ENCODE measurements around the gene OTOP2.

The OTOP2 gene

DNA sequence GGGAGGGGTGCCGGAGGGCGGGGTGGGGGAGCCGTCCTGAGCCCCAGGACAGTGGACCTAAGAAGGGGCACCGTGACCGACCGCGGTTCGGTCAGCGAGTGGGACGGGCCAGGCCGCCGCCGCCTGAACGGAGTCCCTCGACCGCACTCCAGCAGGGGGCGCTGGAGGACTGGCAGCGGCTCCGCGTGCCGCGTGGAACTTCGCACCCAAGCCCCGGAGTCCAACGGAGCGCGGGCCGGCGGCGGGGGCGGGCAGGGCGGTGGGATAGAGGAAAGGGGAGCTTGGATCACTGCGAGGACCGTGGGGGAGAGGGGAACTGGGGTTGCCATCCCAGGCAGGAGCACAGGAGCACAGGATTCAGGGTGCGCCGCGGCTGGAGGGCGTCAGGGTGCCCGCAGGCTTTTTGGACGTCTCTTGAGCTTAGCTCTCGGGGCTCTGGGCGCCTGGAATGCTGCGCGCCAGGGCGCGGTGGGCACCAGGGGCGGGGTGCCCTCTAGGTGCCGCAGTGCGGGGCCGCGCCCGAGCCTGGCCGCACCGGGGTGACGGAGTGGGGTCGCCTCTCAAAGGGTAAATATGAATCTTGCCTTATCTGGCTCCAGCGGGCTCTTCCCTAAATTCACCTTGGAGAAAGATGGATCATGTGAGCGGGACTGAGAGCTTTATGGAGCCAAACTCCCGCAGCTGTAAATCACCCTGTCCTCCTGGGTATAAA lies 379 bp upstream of the OTOP2 start:
- no peaks in the 10 kb centered on the region for H3K9me3 Mint-ChIP-seq
- H3K4me3 Mint-ChIP-seq = no peak overlapping the region
- CTCF ChIA-PET = interaction anchor here (2.0 to 11.0 kb wide), 2 partner anchors 10 to 36 kb away, joined by 6 to 152 read pairs; no protein-coding TSS in a partner anchor
- peaks cover 5% of the 10 kb centered on the region for H3K4me1 Mint-ChIP-seq
- H3K36me3 Mint-ChIP-seq = no peaks in the 10 kb centered on the region
- no peak overlapping the region for H3K27ac Mint-ChIP-seq
- peaks cover 100% of the 10 kb centered on the region for H3K27me3 Mint-ChIP-seq
- peak; percentile 81 for DNase-seq

DNA sequence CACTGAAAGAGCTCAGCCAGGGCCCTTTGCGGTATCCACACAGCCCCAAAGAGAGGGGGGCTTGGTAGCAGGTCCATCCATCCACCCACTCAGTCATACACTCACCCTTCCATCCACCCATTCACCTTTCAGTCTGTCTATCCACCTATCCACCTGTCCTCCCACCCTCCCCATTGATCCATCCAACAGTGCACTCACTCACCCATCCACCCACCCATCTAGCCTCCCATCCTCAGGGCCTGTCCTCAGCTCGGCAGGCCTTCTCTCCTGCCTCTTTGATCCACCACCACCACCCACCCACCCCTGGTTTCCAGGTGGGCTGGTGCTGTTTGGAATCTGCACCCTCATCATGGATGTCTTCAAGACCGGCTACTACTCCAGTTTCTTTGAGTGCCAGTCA lies 1.2 kb downstream of the OTOP2 start:
- Mint-ChIP-seq H3K36me3 (no peaks in the 10 kb centered on the region), H3K4me1 (peaks cover 5% of the 10 kb centered on the region), H3K27ac (no peak overlapping the region), H3K9me3 (no peaks in the 10 kb centered on the region), H3K27me3 (peaks cover 98% of the 10 kb centered on the region), H3K4me3 (no peak overlapping the region)
- no peak for DNase-seq
- CTCF ChIA-PET = interaction anchor here (1.0 to 11.0 kb wide), 3 partner anchors 8 to 34 kb away, joined by 4 to 152 read pairs (median 6); no protein-coding TSS in a partner anchor

DNA sequence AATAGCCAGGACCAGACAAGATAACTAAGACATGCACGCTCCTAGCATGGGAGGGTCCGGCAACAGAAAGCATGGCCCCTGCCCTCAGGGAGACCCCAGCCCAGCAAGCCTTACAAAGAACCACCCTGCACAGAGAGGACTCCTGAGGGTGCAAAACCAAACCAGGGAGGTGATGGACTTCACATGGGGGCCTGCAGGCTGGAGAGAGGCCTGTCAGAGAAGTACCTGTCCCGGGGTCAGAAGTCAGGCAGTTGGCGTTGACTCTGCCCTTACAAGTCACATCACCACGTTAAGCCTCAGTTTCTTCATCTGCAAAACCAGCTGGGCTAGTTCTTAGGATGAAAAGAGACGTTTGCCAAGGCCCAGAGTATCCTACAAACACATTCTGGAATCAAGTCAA lies 4.7 kb downstream of the OTOP2 start:
- H3K27ac Mint-ChIP-seq = no peak overlapping the region
- CTCF ChIA-PET = interaction anchor here (0.6 to 11.0 kb wide), 2 partner anchors 31 to 71 kb away, joined by 4 to 152 read pairs; no protein-coding TSS in a partner anchor

DNA sequence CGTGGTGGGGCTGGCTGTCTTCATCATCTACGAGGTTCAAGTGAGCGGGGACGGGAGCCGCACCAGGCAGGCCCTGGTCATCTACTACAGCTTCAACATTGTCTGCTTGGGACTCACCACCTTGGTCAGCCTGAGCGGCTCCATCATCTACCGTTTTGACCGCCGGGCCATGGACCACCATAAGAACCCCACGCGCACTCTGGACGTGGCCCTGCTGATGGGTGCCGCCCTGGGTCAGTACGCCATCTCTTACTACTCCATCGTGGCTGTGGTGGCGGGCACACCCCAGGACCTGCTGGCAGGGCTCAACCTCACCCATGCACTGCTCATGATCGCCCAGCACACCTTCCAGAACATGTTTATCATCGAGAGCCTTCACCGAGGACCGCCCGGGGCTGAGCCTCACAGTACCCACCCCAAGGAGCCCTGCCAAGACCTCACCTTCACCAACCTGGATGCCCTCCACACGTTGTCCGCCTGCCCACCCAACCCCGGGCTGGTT lies 6.5 kb downstream of the OTOP2 start:
- peak overlapping the region; percentile 74 for H3K27ac Mint-ChIP-seq
- CTCF ChIA-PET = no interaction called here
- H3K27me3 Mint-ChIP-seq = peaks cover 97% of the 10 kb centered on the region

More for the DNA sequence above, 4.7 kb downstream of the OTOP2 start:
- Mint-ChIP-seq H3K36me3 (no peaks in the 10 kb centered on the region), H3K9me3 (no peaks in the 10 kb centered on the region), H3K27me3 (peaks cover 97% of the 10 kb centered on the region), H3K4me3 (no peak overlapping the region), H3K4me1 (peaks cover 5% of the 10 kb centered on the region)
- no peak for DNase-seq

DNA sequence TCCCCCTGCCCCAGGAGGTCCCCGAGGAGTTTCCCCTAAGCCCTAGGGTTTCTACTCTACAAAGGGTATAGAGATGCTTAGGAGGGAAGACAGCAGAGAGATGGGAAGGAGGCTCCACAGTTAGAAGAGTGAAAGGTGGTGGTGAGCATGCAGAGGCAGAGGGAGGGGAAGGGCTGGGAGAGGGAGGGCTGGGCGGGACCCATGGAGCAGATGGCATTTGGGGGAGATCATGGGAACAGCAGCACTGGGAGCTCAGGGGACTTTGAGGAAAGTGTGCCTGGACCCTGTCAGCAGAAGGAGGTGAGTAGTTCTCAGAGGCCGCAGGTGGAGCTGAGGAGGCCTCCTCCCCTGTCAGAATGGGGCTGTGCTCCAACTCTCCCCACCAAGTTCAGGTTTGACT lies 11.0 kb downstream of the OTOP2 start:
- no peaks in the 10 kb centered on the region for H3K4me1 Mint-ChIP-seq
- peaks cover 98% of the 10 kb centered on the region for H3K27me3 Mint-ChIP-seq
- no peak overlapping the region for H3K27ac Mint-ChIP-seq
- DNase-seq = no peak
- H3K9me3 Mint-ChIP-seq = no peaks in the 10 kb centered on the region
- CTCF ChIA-PET = no interaction called here
- no peaks in the 10 kb centered on the region for H3K36me3 Mint-ChIP-seq
- no peak overlapping the region for H3K4me3 Mint-ChIP-seq

More for the DNA sequence above, 6.5 kb downstream of the OTOP2 start:
- no peaks in the 10 kb centered on the region for H3K4me1 Mint-ChIP-seq
- H3K36me3 Mint-ChIP-seq = no peaks in the 10 kb centered on the region
- H3K9me3 Mint-ChIP-seq = no peaks in the 10 kb centered on the region
- no peak for DNase-seq
- H3K4me3 Mint-ChIP-seq = no peak overlapping the region

DNA sequence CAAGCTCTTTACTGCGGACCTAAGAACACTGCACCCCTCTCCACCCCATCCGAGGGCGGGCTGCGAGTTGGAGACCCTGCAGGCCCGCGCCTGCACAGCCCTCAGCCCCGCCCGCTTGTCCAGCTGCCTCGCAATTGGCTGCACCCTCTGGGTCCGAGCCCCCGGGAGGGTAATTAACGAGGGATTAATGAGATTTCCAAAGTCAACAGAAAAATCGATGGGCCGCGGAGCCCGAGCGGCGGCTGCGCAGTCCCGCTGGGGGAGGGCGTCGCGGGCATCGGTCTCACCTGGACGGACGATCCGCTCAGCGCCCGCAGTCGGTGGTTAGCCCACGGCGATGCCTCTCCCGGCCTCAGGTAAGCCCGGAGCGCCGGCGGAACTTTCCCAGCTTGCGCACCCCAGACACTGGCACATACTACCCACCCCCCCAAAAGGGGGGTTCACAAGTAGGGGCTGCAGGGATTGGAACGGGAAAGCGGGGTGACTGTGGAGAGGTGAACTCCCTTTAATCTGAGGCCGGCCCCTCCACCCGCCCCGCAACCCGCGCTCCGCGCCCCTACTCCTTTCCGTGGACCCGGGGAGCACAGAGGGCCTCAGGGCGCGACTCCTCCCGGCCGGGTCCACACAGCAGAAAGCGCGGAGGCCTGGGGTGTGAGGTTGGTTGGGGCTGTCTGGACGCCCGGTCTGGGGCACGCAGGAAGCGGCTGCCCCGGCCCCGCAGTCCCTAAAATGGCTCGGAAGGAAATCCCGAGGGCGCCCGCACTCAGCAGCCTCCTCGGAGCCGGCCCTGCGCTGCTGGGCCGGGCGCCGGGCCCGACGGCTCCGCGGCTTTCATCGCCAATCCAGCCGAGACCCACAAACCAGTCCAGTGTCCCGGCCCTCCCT lies 11.8 kb downstream of the OTOP2 start, which contains the start of gene OTOP3:
Gene OTOP3, plus strand, starts transcription at position 314 of the 885 bp plus-strand sequence. Its CDS starts 24 bp downstream, at position 338.
- CTCF ChIA-PET = no interaction called here

DNA sequence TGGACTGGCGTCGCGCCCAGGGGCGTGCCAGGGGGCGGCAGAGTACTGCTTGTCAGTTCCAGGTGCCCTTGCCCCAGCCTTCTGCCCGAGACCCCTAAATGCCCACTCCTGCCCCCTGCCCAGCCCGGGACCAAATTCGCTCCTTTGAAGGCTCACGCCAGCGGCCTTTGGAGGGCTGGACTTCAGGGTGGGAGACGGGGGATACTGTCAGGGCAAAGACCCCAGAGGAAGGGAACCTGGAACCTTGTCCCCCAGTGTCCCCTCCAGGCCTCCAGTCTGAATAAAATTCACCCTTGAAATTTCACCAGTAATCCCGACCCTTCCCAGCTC lies 12.4 kb downstream of the OTOP2 start:
- DNase-seq = no peak
- Mint-ChIP-seq H3K36me3 (no peaks in the 10 kb centered on the region), H3K27ac (no peak overlapping the region), H3K9me3 (no peaks in the 10 kb centered on the region), H3K27me3 (peaks cover 96% of the 10 kb centered on the region), H3K4me3 (no peak overlapping the region), H3K4me1 (no peaks in the 10 kb centered on the region)
- CTCF ChIA-PET = no interaction called here

More for the DNA sequence above, 11.8 kb downstream of the OTOP2 start, which contains the start of gene OTOP3:
- no peak within 1 kb of the TSS for H3K27ac Mint-ChIP-seq
- peaks cover 97% of the 10 kb centered on the region for H3K27me3 Mint-ChIP-seq
- DNase-seq = no peak
- no peaks in the 10 kb centered on the region for H3K4me1 Mint-ChIP-seq
- no peak within 1 kb of the TSS for H3K4me3 Mint-ChIP-seq
- no peaks in the 10 kb centered on the region for H3K36me3 Mint-ChIP-seq
- H3K9me3 Mint-ChIP-seq = no peaks in the 10 kb centered on the region

DNA sequence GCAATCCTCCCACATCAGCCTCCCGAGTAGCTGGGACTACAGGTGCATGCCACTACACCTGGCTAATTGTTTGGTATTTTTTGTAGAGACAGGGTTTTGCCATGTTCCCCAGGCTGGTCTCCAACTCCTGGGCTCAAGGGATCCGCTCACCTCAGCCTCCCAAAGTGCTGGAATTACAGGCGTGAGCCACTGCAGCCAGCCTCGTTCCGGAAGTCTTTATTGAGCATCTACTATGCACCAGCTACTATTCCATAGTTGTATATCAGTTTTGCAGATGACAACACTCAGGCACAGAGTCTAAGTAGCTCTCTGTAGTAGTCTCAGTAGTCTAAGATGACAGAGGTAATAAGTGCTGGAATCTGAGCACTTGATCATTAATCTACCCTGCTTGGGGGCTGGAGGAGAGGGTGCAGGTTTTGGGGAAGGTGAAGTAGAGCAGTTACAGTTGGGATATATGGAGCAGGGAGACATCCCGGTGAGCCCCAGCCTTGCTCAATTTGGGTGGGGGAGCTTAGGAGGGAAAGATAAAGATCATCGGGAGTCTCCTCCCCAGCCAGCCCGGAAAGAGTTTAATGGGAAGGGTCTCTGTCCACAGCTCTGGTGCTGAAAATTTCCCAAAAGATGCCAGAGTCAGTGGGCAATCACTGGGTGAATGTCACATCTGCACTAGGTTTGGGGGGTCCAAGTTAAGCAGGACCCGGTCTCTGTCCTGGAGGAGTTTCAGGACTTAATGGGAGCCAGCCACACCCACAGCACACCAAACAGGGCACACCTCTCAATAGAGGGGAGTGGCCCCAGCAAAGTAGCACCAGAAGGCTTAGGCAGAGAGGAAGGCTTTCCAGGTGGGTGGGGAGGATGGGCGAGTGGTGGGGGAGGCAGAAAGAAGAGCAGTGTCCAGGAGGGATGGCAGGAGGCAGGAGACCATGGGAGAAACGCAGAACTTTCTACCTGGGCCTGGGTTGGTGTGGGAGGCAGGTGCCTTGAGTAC lies 13.3 kb downstream of the OTOP2 start:
- Mint-ChIP-seq H3K4me1 (no peaks in the 10 kb centered on the region), H3K9me3 (no peaks in the 10 kb centered on the region), H3K27ac (no peak overlapping the region), H3K4me3 (no peak overlapping the region), H3K36me3 (no peaks in the 10 kb centered on the region), H3K27me3 (peaks cover 97% of the 10 kb centered on the region)
- no peak for DNase-seq
- CTCF ChIA-PET = interaction anchor here (1.1 kb wide), 1 partner anchor 23 kb away, joined by 3 read pairs; no protein-coding TSS in a partner anchor

DNA sequence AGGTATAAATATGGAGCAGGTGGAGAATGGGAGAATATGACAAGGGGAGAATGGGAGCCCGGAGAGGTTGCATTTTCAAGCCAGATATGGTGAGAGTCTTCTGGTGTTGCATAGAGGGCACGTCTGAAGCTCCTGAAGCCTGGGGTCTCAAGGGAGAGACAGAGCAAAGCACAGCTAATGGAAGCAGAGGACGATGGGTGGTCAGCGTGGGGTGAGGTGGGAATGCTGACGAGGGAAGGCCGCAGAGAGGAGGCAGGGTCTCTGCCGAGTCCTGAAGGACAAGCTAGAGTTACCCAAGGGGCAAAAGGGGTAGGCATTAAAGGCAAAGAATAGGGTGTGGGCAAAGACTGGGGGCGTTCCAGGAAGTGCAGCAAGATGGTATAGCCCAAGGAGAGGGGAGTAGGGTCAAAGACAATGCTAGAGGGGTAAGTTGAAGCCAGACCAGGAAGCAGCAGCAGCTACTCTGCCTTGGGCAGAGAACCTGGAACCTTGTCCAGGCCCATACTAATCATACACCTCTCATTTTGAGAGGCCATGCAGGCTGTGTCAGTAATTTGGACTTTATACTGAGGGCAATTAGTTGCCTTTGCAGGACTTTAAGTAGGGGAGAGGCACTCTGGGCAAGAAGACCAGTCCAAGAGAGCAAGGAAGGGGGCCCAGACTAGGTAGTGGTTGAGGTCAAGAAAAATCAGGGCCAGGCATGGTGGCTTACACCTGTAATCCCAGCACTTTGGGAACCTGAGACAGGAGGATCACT lies 14.3 kb downstream of the OTOP2 start:
- Mint-ChIP-seq H3K4me3 (no peak overlapping the region), H3K9me3 (no peaks in the 10 kb centered on the region), H3K27ac (no peak overlapping the region), H3K27me3 (peaks cover 96% of the 10 kb centered on the region), H3K4me1 (no peaks in the 10 kb centered on the region), H3K36me3 (no peaks in the 10 kb centered on the region)
- CTCF ChIA-PET = interaction anchor here (1.1 to 1.2 kb wide), 2 partner anchors 22 to 23 kb away, joined by 3 read pairs; no protein-coding TSS in a partner anchor
- DNase-seq = no peak

DNA sequence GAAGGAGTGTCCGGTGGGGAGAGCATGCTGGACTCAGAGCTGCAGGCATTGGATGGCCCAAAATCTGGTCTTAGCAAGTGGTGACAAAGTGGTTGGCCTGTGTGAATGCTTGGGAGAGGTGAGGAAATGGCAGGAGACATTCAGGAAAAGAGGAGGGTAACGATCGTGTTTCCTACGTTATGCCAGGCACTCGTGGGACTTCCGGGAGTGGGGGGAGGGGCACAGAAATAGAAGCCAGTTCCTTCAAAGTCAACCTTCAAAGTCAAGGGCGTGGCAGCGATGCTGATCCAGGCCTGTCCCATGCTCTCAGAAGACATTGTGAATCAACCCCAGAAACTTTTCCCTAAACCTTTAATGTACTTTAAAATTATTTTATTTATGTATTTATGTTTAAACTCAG lies 15.5 kb downstream of the OTOP2 start:
- H3K27ac Mint-ChIP-seq = no peak overlapping the region
- CTCF ChIA-PET = interaction anchor here (0.9 to 1.2 kb wide), 2 partner anchors 22 to 49 kb away, joined by 3 read pairs; no protein-coding TSS in a partner anchor
- no peaks in the 10 kb centered on the region for H3K9me3 Mint-ChIP-seq
- no peak for DNase-seq
- no peaks in the 10 kb centered on the region for H3K36me3 Mint-ChIP-seq
- peaks cover 96% of the 10 kb centered on the region for H3K27me3 Mint-ChIP-seq
- no peak overlapping the region for H3K4me3 Mint-ChIP-seq
- H3K4me1 Mint-ChIP-seq = no peaks in the 10 kb centered on the region

DNA sequence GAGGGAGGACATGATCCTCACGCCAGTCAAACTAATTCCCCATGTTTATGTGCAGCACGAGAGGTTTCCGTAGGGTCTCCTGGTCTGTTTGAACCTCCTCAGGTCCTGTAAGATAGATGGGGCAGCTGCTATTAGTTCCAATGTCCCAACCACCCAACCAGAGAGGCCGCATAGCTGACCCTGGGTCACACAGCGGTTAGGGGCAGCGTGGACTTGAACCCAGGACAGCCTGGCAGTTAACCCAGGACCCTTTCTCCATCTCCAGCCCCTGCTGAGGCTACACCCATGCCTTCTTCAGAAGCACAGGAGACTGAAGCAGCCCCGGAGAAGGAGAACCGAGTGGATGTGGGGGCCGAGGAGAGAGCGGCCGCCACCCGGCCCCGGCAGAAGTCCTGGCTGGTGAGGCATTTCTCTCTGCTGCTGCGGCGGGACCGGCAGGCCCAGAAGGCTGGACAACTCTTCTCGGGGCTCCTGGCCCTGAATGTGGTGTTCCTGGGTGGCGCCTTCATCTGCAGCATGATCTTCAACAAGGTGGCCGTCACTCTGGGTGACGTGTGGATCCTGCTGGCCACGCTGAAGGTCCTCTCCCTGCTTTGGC lies 17.2 kb downstream of the OTOP2 start:
- H3K4me3 Mint-ChIP-seq = no peak overlapping the region
- no peaks in the 10 kb centered on the region for H3K4me1 Mint-ChIP-seq
- no peak overlapping the region for H3K27ac Mint-ChIP-seq
- no peak for DNase-seq
- CTCF ChIA-PET = no interaction called here
- H3K9me3 Mint-ChIP-seq = no peaks in the 10 kb centered on the region
- H3K36me3 Mint-ChIP-seq = no peaks in the 10 kb centered on the region
- peaks cover 94% of the 10 kb centered on the region for H3K27me3 Mint-ChIP-seq

DNA sequence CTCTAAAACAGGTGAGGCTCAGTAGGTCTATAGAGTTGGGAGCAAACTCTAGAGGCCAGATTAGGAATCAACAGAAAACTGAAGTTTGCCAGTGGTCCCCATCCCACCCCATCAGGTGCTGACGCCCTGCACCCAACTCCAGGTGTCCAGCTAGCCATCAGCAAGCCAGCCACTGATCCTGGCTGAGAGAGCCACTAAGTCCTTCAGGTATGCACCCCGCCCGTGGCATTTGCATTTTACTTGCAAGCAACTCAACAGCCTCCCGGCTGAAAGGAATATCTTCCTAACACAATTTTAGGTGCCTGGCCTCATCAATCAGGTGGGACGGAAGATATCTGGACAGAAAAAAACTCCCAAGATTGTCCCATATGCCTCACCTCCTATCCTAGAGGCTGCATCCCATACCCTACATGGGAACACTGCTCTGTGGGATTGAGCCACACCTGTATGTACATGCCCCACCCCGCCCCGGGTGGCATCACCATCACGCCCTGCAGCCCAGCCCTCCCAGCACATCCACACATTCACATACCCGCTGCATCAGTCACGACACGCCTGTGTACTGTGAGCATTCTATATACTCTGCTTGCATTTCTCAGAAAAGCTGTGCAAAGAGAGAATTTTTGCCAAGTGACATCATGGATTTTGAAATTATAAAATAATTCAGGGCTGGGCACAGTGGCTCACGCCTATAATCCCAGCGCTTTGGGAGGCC lies 19.9 kb downstream of the OTOP2 start:
- Mint-ChIP-seq H3K4me3 (no peak overlapping the region), H3K4me1 (no peaks in the 10 kb centered on the region), H3K27me3 (peaks cover 81% of the 10 kb centered on the region), H3K36me3 (no peaks in the 10 kb centered on the region), H3K9me3 (no peaks in the 10 kb centered on the region), H3K27ac (no peak overlapping the region)
- no peak for DNase-seq
- CTCF ChIA-PET = interaction anchor here (1.4 to 3.7 kb wide), 2 partner anchors 13 to 17 kb away, joined by 5 to 12 read pairs; no protein-coding TSS in a partner anchor
